Fibroblast of skin of left quadriceps (primary cell): ENCODE measurements around the gene KRTAP4-16.
A peak's percentile ranks its signal among the peaks of the same experiment; 100 is the strongest.
"Not testable (repeated sequence)": the region's sequence is repeated elsewhere in the genome, so short reads cannot be mapped to it uniquely, and the experiment has no call there.

ENCODE experiments used
- DNase-seq, 2 experiments: peaks; one replicate each; pipeline ENCODE4 v3.0.0-alpha.2; 2013; ENCODE audit warnings: low read depth in 2 of 2

The KRTAP4-16 gene

DNA sequence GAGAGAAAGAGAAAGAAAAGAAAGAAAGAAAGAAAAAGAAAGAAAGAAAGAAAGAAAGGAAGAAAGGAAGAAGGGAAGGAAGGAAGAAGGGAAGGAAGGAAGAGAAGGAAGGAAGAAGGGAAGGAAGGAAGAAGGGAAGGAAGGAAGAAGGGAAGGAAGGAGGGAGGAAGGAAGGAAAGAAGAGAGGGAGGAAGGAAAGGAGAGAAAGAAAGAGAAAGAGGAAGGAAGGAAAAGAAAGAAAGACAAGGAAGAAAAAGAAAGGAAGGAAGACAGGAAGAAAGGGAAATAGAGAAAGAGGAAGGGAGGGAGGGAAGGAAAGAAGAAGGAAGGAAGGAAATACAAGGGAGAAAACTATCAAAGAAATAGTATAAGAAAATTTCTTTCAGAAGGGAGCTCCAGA lies 25.2 kb downstream of the KRTAP4-16 start:
- DNase-seq = no peak

DNA sequence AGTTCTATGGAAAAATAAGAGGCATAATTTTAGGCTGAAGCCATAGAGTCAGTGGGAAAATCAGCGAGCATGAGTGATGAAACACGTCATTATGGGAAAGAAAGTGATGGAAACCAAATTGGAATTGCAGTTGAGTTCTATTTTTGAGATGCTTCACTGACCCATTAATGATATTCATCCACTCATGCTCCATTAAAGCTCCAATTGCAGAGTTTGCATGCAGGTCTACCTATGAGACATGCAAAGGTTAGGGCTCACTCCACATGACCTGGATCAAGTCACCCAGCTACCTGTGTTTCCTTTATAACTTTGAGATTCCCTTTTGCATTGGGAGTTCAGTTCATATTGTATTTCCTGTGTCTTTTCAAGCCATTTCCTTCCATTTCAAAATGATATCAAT lies 28.3 kb downstream of the KRTAP4-16 start:
- DNase-seq = no peak

- no peak for DNase-seq
Measured at GRCh38 chr17:41071606-41072360, 30.2 kb downstream of the KRTAP4-16 start.

DNA sequence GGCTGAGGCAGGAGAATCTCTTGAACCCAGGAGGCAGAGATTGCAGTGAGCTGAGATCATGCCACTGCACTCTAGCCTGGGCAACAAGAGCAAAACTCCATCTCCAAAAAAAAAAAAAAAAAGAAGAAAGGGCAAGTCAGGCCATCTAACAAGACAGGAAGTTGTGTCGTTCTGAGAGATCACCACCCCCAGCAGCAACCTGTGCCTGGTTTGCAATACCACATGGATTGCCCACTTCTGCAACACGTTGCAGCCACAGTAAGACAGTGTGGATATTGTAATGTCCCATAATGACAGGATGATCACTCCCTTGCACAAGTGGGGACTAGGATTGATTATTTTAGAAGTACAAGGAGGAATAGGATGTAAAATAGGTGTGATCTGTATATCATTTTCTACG lies 33.0 kb downstream of the KRTAP4-16 start:
- DNase-seq = no peak

DNA sequence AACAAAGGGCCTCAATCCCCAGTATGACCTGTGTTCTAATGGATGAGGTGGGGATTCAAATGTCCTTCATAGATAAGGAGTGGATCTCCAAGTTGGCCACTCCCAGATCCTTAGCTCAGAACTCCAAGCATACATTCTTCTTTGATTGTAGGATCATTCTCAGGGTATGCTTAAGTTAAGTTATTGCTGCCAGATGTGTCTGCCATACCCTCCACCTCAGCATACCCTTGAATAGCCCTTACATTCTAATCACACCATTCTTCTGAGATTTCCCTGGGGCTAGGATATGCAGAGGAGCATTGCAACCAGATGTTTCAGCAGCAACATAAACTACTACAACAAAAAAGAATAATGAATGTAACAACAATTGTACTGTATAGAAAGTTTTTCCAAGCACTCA lies 34.7 kb downstream of the KRTAP4-16 start:
- DNase-seq = peak; percentile 86 to 87

GRCh38 chr17:41065829-41066624 lies 36.0 kb downstream of the KRTAP4-16 start, which contains the start of gene KRTAP2-4:
Gene KRTAP2-4, minus strand, starts transcription at chr17:41065879. Its CDS starts 34 bp downstream, at chr17:41065845.
- peak; percentile 71 to 72 for DNase-seq

DNA sequence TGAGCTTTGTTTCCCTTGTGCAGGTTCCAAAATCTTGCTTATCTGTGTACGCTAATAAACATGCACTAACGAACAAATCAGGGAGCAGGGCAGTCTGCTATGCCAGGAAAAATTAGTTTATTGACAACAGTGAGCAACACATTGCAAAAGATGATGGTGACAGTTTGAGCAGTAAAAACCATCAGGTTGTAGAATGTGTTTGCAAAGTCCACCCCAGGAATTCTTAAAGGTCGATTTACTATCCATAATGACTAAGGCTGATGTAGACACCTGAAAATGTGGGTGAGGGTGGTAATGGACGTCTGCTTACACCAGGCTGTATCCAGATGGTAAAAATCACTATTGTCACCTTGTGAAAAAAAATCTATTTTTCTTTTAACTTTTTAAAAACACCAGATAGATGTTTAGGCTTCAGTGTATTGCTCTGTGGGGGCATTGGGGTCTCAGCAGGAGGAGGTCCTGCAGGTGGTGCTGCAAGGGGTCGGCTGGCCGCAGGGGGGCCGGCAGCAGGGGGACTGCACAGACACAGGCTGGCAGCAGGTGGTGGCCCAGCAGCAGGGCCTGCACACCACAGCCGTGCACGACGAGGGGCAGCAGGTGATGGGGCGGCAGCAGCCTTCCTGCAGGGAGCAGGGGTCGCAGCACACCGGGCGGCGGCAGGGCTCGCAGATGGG lies 36.9 kb downstream of the KRTAP4-16 start:
- DNase-seq = not testable (repeated sequence)

DNA sequence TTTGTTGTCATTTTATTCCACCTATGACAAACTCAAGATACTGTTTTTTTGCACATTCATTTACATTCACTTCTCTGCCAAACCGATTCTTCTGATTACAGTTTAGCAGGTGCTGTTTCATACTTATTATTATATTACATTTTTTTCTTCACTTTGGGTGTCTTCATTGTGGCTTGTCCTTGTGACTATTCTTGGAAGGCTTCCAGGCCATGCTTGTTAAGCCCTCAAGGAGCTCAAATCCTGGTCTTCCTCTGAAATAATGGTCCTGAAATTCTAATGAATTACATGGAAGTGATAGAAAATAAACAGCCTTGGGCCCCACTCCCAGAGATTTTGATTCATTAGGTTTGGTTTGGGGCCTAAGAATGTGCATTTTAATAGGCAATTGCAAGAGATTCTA lies 37.7 kb downstream of the KRTAP4-16 start:
- DNase-seq = no peak

GRCh38 chr17:41063449-41063848 lies 38.6 kb downstream of the KRTAP4-16 start:
- DNase-seq = no peak

GRCh38 chr17:41061964-41062363 lies 40.0 kb downstream of the KRTAP4-16 start:
- DNase-seq = peak; percentile 97 to 98

DNA sequence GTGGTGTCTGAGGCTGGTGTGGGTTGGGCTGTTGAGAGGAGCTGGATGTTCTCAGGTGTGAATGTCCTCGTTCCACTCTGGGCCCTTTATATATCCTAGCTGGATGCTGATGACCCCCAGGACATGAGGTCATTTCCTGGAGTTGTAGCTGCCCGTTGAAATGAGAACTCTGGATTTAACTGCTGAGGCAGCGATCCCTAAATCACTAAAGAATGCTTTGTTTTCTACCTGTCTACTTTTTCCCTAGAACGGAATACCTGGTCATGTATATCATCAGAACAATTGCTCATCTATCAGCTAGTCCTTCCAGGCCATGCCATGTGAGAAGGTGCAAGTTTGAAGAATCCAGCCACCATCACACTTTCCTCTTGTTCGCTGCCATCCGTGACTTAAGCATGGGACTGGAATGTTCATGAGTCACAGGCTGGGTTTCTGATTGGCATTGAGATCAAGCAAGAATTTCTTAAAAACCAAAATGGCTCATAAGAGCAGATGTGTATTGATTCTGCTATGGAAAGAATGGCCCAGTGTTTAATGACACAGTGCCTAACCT lies 41.9 kb downstream of the KRTAP4-16 start, which contains the start of gene KRTAP2-3:
Gene KRTAP2-3 (minus strand): TSS at position 63 of the 553 bp plus-strand sequence. CDS start 64 bp downstream, outside the sequence.
- peak; percentile 91 to 92 for DNase-seq

GRCh38 chr17:41059276-41060051 lies 42.5 kb downstream of the KRTAP4-16 start:
- peak; percentile 93 for DNase-seq

DNA sequence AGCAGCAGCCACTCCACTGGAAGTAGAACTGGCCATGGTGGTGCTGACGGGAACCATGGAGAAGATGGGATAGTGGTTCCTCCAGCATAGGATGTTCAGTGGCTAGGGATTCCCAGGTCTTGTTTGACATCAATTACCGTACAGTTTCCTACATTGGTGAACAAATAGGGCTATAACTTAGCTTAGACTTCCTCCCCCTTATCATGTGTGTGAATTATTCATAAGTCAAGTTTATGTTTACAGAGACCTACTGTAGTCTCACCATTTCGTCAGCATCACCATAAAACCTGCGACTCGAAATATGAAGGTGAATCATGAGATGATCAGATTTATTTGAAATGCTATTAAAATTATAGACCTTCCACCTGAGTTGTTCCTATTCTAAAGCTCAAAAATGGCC lies 43.3 kb downstream of the KRTAP4-16 start:
- DNase-seq = no peak

- DNase-seq = no peak
Measured at GRCh38 chr17:41057547-41057946, 44.5 kb downstream of the KRTAP4-16 start.

GRCh38 chr17:41055130-41055529 lies 46.9 kb downstream of the KRTAP4-16 start, which contains the start of gene KRTAP2-2:
Gene KRTAP2-2, minus strand, starts transcription at chr17:41055230. Its CDS starts 19 bp downstream, at chr17:41055211.
- DNase-seq = not testable (repeated sequence)

DNA sequence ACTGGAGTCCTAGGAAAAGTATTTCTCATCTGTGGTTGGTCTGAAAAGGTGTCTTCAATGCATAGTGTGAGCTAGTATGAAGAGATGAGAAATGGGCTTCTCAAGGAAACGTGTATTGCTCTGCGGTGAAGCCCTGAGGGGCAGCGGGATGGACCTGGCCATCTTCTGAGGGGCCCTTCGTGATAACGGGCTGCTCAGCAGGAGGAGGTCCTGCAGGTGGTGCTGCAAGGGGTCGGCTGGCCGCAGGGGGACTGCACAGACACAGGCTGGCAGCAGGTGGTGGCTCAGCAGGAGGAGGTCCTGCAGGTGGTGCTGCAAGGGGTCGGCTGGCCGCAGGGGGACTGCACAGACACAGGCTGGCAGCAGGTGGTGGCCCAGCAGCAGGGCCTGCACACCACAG lies 47.5 kb downstream of the KRTAP4-16 start:
- not testable (repeated sequence) for DNase-seq

- DNase-seq = no peak
Measured at GRCh38 chr17:41054025-41054424, 48.0 kb downstream of the KRTAP4-16 start.

GRCh38 chr17:41052566-41052965 lies 49.4 kb downstream of the KRTAP4-16 start:
- peak in 1 of 2 experiments; percentile 54 for DNase-seq
